Activated T-cell treated with anti-CD3 and anti-CD28 coated beads for 1 hour (primary cell): Measurements from ENCODE around the gene MRPS15.
A peak's percentile ranks its signal among the peaks of the same experiment; 100 is the strongest.

ENCODE experiments used
- DNase-seq: peaks from one replicate; pipeline ENCODE4 v3.0.0-alpha.2; 2020; ENCODE audit warnings: low read depth

The MRPS15 gene

GRCh38 chr1:36457691-36458090 lies 6.5 kb downstream of the MRPS15 start:
- DNase-seq = no peak

GRCh38 chr1:36456391-36456928 lies 7.7 kb downstream of the MRPS15 start:
- DNase-seq = no peak

- DNase-seq = no peak
These were observed 8.8 kb downstream of the MRPS15 start for GRCh38 chr1:36455386-36455785.

DNA sequence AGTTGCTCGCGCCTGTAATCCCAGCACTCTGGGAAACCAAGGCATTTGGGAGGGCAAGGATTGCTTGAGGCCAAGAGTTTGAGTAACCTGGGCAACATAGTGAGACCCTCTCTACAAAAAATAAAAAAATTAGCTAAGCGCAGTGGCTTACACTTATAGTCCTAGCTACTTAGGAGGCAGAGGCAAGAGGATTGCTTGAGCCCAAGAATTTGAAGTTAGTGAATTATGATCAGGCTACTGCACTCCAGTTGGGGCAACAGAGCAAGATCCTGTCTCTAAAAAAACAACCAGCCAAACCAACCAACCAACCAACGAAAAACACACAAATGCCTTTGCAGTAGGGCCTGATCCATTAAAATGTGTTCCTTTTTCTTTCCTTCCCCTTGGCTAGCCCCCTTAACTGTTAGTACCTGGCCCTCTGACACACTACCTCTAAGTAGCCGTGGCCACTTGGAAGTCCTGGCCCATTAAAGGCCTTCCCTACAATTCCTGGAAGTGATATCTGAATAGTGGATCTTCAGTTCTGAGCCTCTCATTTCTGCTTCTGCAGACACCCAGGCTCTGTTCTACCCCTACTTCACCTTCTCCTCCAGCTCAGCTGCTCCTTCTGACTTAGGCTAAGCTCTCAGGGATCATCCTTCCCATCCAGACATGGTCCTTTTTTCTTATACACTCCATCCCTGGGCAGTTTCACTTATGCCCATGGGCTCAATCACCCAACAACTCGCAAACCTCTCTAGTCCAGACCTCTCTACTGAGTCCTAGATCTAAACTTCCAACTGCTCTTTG lies 10.4 kb downstream of the MRPS15 start:
- DNase-seq = no peak

DNA sequence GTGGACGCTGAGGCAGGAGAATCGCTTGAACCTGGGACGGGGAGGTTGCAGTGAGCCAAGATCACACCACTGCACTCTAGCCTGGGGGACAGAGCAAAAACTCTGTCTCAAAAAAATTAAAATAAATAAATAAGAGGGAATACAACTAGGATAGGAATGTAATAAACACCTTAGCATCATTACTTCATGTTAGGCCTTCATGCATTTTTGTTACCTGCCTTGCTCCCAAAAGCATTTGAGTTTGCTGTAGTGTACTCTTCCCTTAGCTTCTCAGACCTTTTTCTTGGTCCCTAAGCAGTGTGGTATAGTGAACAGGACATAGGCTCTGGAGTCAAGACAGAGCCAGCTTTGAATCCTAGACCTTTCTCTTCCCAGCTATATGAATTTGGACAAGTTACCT lies 11.1 kb downstream of the MRPS15 start:
- DNase-seq = no peak

GRCh38 chr1:36450919-36451305 lies 13.3 kb downstream of the MRPS15 start:
- no peak for DNase-seq

DNA sequence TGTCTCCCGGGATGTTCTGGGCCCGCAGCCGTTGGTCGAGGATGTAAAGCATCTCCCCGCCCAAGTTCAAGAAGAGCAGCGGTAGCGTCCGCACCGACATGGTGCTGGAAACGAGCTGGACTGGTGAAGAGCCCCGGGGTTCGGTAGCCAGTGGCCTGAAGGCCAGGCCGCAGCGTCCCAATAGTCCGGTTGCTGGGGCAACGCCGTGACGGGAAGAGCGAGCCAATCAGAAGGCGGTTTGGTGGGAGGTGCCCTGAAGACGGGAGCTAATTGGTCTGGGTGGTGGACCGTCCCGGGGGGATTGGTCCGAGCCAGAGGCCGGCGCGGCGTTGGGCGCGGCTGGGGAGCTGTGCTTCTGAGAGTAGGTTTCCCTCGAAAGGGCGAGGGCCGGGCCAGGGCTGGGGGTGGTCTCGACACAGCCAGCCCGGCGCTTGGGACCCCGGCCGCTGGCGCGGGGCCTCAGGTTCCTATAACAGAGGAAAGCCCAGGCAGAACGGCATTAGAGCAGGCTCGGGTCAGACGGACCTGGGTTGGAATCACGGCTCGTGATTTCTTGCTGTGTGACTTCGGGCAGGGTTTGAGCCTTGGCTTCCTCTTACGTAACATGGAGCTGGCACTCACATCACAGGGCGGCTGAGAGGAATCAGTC lies 13.8 kb downstream of the MRPS15 start, which contains the start of gene OSCP1:
Gene OSCP1, minus strand, starts transcription at position 182 of the 649 bp plus-strand sequence. Its CDS starts 82 bp downstream, at position 100.
- DNase-seq = peak; percentile 77

DNA sequence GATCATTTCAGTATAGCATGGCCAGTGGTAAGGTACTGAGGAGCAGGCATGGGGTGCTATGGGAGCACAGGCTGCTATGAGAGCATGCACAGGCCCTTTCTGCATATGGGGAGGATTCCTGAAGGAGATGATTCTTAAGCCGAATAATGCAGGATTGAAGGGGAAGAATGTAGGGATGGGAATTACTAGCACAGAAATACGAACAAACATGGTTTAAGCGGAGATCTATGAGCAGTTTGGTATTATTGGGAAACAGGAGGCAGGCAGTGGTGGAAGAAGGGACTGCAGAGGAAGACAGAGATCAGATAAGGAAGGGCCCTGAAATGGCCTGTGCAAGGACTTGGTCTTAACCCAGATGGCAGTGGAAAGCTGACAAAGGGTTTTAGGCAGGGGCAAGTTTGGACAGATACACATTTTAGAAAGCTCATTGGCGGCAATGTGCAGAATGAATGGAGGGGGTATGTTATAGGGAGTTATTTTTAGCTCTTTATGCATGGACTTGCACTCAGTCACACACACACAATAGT lies 15.6 kb downstream of the MRPS15 start:
- no peak for DNase-seq

DNA sequence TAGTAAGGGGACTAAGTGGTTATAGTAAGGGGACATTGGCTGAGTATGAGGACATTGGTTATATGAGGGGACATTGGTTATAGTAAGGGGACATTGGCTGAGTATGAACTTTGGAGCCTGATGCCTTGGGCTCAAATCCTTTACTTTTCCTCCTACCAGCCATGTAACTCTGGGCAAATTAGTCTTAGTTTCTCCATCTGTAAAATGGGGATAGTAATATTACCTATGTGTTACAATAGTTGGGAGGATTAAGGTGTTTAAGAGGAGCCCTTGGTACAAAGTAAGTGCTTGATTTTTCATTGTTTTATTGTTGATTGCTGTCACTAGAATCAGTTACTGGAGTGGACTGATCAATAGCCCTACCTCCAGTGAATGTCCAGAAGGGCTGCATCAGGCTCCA lies 16.7 kb downstream of the MRPS15 start:
- no peak for DNase-seq

- no peak for DNase-seq
These were observed 17.4 kb downstream of the MRPS15 start for GRCh38 chr1:36446746-36447145.

- DNase-seq = no peak
These were observed 17.9 kb downstream of the MRPS15 start for GRCh38 chr1:36446271-36446670.

DNA sequence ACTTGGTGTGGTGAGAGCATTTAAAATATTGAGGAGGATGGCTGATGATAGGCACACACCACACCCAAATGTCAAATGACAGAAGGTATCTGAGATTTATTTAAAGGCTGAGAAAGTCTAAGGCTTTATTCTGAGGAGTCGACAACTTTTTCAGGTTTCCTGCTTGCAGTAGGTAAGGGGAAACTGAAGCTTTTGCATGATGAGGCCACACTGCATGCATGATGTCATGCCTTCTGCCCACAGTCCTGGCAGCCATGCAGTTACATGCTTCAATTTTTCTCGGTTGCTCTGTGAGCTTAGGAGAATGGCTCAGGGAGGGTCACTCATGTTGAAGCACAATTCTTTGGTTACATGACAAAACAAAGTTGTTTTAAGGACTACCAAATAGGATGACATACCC lies 20.9 kb downstream of the MRPS15 start:
- no peak for DNase-seq

DNA sequence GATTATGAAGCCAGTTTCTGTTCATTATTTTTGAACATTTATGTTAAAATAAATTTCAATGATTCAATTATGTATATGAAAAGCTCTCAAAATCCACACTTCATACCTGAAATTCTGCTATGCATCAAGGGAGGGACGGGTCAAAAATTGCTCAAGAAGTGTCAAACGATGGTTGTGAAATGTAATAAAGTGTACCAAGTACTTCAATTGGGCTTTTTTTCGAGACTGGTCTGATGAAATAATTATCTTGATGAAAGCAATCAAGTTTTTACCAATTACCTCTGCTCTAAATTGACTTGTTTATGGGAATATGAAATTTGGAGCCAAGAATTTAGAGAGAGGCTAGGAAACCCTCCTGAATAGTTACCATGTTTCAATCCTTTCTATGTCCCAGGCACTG lies 21.8 kb downstream of the MRPS15 start:
- DNase-seq = no peak

- no peak for DNase-seq
These were observed 23.5 kb downstream of the MRPS15 start for GRCh38 chr1:36440646-36441045.

GRCh38 chr1:36440044-36440443 lies 24.1 kb downstream of the MRPS15 start:
- DNase-seq = no peak

GRCh38 chr1:36438715-36439114 lies 25.5 kb downstream of the MRPS15 start:
- no peak for DNase-seq

DNA sequence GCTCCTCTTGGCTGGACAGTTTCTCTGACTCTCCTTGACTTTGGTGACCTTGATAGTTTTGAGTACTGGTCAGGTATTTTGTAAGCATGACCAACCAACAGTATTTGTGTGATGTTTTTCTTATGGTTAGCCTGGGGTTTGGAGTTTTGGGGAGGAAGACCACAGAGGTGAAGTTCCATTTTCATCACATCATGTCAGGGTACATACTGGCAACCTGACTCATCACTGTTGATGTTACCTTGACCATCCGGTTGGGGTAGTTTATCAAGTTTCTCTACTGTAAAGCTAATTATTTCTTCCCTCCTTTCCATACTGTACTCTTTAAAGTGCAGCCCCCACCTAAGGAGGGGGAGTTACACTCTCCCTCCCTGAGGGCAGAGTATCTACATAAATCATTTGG lies 27.4 kb downstream of the MRPS15 start:
- no peak for DNase-seq

GRCh38 chr1:36433102-36433501 lies 31.1 kb downstream of the MRPS15 start:
- no peak for DNase-seq

- DNase-seq = no peak
These were observed 31.6 kb downstream of the MRPS15 start for GRCh38 chr1:36432616-36433015.

DNA sequence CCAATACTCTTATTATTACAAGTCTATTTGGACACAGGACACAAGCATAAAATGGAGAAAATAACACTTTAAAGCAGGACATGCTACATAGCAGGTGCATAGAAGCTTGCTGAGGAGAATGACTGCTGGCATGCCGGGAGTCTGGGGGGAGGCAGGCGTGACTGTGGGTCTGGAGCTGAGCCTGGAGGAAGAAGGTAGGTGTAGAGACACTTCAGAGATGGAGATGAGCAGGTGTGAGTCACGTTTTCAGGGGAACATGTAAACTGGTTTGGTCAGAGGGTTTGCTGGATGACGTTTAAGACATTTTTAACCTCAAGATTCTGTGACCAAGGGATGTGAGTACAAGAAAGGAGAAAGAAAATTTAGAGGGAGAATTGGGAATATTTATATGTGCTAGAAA lies 38.4 kb downstream of the MRPS15 start:
- no peak for DNase-seq

DNA sequence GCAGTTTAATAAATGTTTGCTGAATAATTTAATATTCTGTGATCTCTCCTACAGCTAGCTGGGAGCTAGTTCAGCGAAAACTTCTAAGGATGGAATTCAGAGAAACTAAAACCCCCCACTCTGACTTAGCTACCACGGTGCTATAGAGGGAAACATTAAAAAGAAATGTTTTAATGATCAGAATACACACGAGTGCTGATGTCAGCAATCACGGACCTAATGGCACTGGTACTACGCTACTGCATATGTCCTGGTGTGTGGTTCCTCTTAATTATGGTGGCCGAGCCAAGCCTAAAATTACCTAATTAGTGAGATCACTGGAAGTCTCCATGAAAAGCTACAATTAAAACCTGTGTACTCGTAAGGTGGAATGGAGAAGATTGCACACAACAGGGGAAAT lies 42.5 kb downstream of the MRPS15 start:
- DNase-seq = no peak

DNA sequence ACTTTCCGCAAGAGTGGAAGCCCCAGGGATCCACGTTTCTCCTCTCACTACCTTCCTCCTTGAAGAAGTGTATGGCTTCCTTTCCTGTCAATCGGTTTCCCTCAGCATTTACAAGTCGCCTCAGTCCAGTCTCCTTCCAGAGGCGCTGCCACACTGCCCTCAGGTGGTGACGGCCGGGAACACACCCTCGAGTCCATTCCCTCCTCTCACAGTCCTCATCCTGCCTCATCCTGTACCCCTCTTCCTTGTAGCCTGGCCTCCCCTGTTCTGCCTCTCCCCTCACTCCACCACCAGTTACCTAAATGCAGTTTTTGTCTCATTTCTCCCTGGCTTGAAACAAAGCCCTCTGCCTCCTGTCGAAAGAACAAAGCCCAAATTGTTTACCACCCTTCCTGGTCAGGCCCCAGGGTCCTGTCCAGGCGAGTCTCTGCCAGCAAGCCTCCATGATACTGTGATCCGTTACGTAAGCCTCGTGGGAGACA lies 43.3 kb downstream of the MRPS15 start:
- DNase-seq = peak; percentile 95

- DNase-seq = no peak
These were observed 43.8 kb downstream of the MRPS15 start for GRCh38 chr1:36420409-36420808.
